ENCODE measurements around the gene HTT.

Gene HTT

GRCh38 chr4:3253808-3254207 is 179.3 kb downstream of the HTT start:
- no peak for DNase-seq

GRCh38 chr4:3254302-3255131 is 180.0 kb downstream of the HTT start:
- DNase-seq, result no peak

- DNase-seq, result no peak
Observed at GRCh38 chr4:3255611-3256186, 181.2 kb downstream of the HTT start.

- no peak for DNase-seq
Observed at GRCh38 chr4:3256230-3257102, 182.0 kb downstream of the HTT start.

- DNase-seq, result no peak
Observed at GRCh38 chr4:3257103-3257555, 182.6 kb downstream of the HTT start.

GRCh38 chr4:3257556-3258482 is 183.3 kb downstream of the HTT start:
- DNase-seq, result no peak

GRCh38 chr4:3261411-3262207 is 187.1 kb downstream of the HTT start:
- no peak for DNase-seq

- DNase-seq, result no peak
Observed at GRCh38 chr4:3262208-3263052, 187.9 kb downstream of the HTT start.

- no peak for DNase-seq
Observed at GRCh38 chr4:3263053-3263875, 188.8 kb downstream of the HTT start.

GRCh38 chr4:3263876-3264193 is 189.4 kb downstream of the HTT start:
- no peak for DNase-seq

- no peak for DNase-seq
Observed at GRCh38 chr4:3266076-3266475, 191.6 kb downstream of the HTT start.

GRCh38 chr4:3267576-3268394 is 193.3 kb downstream of the HTT start:
- DNase-seq, result no peak

- no peak for DNase-seq
Observed at GRCh38 chr4:3268395-3269104, 194.1 kb downstream of the HTT start.

GRCh38 chr4:3269105-3269927 is 194.8 kb downstream of the HTT start:
- no peak for DNase-seq

- no peak for DNase-seq
Observed at GRCh38 chr4:3269991-3270611, 195.6 kb downstream of the HTT start.

- no peak for DNase-seq
Observed at GRCh38 chr4:3271131-3271530, 196.7 kb downstream of the HTT start.

GRCh38 chr4:3276986-3277385 is 202.5 kb downstream of the HTT start:
- DNase-seq, result no peak

Measured in hematopoietic multipotent progenitor cell treated with erythropoietin and hydrocortisone succinate and interleukin-3 and kit ligand, for 8 days (in vitro differentiated cells).